IPS-NIHi11 (cell line): ENCODE measurements around the gene YIPF1.

Source experiments
- DNase-seq: peaks from one replicate; pipeline ENCODE4 v3.0.0; 2012; ENCODE audit warnings: mixed read lengths, low spot score

YIPF1 gene

DNA sequence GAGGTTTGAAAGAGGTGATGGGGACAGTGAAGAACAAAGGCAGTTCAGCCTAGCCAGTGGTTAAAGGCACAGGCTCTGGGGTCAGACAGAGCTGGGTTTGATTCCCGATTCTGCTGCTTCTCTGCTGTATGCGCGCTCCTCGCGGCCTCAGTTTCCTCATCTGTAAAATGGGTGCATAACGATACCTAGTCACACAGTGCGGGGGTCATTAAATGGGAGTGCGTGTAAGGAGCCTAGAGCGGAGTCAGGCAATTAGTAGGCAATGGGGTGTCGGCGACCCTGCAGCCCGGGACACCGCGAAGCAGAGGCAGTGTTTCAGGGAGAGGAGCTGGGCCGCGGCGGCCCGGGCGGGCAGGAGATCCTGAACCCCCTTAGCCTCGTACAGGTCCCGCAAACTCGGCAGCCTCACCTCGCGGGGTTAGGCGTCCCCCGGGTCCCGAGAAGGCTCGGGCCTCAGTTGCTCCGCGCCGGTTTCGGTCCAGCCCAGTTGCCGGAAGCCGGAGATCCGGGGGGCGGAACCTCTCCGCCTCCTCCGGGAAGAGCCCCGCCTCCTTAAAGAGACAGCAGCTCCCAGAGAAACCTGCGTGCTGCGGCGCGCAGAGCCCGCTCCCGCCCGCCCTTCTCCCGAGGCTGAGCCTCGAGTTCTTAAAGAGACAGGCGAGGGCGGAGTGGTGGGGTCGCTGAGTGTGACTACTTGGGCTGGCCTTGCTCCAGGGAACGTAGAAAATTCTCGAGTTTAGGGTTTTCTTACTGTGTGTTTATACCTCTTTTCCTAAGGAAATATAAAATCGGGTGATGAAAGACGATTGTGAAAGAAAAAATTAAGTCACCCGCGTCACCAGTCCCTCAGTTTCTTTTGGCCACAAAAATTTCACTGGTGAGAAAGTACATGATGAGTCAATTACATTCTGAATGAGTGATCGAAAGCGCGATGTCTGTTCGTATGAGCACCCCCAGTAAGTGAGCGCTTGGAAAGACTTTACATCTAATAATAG, at the start of gene YIPF1:
YIPF1 (minus strand) TSS at position 494 of the 995 bp plus-strand sequence. CDS start 860 bp downstream, outside the sequence.
- DNase-seq, result peak; percentile 96

GRCh38 chr1:53938136-53938830, 48.7 kb upstream of the YIPF1 start:
- no peak for DNase-seq

DNA sequence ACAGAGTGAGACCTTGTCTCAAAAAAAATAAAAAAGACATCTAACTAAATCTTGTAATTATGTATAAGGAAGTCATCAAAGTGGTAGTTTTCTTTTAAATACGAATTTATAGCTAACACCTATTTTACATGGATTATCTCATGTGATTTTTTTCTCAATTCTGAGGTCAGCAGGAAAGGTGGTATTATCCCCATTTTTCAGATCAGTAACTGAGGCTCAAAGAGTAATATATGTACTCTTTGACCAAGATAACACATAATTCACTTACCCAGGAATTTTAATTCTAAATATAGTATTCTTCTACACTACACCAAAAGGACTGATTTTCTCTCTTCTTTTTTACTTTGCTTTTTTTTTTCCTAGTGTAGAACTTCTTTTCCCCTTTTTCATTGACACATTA, 46.8 kb upstream of the YIPF1 start:
- DNase-seq, result no peak

GRCh38 chr1:53934170-53934765, 44.7 kb upstream of the YIPF1 start:
- DNase-seq, result no peak

GRCh38 chr1:53931523-53931922, 41.9 kb upstream of the YIPF1 start:
- DNase-seq, result no peak

- no peak for DNase-seq
These were observed 41.3 kb upstream of the YIPF1 start for GRCh38 chr1:53930932-53931331.

- DNase-seq, result no peak
These were observed 39.8 kb upstream of the YIPF1 start for GRCh38 chr1:53929246-53929960.

DNA sequence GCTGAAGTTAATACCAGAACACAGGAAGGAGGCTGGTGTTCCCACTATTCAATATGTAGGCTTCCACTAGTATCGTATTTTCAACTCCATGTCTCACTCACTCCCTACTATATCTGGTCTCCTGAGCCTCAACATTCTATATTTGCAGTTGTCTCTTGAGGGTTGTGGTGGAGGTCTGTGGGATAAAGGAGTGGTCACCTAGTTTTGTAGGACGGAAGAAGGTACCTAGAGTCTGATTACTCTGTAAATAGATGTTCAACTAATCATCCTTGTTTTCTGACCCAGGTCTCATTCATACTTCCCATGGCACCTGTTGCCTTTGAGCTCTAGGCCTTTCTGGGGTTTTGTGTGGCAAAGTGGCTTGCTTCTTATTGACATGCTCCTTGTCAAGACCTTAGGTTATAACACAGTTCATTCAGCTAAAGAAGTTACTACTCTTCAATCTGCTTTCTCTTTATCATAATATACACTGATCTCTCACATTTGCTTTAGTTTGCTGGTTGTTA, 37.8 kb upstream of the YIPF1 start:
- no peak for DNase-seq

- DNase-seq, result no peak
These were observed 30.1 kb upstream of the YIPF1 start for GRCh38 chr1:53919675-53920066.

GRCh38 chr1:53918343-53918742, 28.7 kb upstream of the YIPF1 start:
- no peak for DNase-seq

- no peak for DNase-seq
These were observed 23.9 kb upstream of the YIPF1 start for GRCh38 chr1:53913352-53914033.

- no peak for DNase-seq
These were observed 21.8 kb upstream of the YIPF1 start for GRCh38 chr1:53911442-53911841.

DNA sequence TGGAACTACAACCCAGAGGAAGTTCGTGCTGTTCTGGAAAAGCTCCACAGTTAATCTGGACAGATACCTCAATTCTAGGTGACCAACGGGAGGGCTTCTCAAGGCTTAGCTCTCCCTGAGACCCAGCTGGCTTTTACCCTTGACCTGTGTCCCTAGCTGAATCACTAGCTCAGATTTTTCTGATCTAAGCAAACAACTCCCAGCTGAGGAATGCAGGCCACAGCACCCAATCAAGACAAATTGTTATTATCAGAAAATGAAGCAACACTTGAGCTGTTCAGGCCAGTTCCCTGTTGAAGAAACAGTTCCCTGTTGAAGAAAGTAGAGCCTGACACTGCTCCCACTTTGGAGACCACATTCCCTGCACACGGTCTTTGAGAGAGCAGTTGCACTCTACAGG, 20.3 kb upstream of the YIPF1 start:
- no peak for DNase-seq

DNA sequence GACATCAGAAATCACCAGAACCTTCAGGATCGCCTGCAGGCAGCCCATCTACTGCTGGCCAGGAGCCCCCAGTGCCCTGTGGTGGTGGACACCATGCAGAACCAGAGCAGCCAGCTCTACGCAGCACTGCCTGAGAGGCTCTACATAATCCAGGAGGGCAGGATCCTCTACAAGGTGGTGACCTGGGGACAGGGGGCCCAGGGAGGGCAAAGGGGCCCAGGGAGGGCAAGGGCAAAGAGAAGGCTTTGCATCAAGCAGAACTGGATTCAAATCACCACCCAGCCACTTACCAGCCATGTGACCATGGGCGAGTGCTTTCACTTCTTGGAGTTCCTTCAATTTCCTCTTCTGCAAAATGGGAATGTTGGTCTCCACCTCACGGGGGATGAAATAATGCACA, 16.5 kb upstream of the YIPF1 start:
- no peak for DNase-seq

DNA sequence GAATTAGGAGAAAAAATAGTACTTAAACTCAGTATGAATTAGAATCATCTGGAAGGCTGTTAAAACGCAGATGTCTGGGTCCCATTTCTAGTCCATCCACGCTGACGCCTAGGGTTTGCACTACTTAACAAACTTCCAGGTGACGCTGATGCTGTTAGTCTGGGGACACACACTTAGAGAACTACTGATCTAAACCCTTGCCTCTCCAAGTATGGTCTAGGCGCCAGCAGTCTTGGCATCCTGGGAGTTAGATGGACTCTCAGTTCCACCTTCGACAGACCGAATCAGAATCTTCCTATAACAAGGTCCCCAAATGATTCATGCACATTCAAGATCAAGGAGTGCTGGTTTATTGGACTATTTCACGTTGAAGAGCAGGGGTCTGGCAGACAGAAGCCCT, 15.9 kb upstream of the YIPF1 start:
- DNase-seq, result no peak

DNA sequence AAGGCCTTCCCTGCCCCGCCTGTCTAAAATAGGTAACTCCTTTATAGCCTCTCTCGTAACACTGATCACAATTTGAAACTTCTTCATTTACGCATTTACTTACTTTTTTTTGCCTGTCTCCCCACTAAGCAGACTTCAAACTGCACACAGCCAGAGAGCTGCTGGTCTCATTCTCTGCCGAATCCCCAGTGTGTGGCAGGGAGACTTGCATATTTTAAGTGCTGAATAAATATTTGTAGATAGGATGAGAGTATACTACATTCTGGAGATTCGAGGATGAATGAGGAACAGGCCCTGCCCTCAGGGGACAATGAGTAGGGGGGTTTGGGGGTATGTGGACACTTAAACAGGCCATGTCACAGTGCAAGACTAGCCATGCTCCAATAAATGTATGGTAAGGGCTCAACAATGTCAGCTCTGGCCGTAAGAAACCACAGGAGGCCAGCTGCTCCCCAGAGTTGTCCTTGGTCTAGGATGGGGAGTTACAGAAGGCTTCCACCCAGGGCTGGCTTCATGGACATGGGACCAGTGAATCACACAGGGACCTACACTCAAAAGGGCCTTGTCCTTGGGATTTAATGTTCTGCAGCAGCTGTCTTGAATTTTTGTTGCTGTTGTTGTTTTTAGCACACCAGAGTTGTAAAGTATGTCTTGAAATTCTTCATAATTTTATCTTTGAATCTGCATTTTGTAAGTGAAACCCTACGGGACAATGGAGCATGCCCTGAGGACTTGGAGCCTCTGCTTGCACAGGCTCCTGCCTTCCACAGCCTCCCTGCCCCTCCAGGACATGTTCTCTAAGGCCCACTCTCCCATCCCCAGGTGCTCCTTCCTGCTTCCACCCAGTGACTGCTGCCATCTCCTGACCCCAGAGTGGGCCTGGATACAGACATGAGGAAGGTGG, 12.9 kb upstream of the YIPF1 start:
- DNase-seq, result no peak

- DNase-seq, result no peak
These were observed 10.1 kb upstream of the YIPF1 start for GRCh38 chr1:53899708-53900107.

DNA sequence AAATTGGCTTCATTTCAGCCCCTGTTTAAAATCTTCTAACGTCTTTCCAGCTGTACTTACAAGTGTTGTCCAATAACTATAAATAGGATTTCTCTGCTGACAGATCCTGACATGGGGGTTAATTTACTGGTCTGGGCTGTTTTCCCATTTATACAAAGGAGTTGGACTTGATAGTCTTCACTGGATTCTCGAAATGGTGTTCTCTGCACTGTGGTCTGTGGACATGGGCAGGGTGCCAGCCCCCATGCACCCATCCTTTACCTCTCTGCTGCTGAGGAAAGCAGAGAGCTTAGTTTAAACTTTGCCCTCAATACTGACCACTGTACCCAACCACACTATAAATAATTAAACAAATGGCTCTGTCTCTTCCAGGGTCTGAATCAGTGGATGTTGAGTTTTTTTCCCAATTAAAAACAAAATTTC, 9.6 kb upstream of the YIPF1 start:
- no peak for DNase-seq

DNA sequence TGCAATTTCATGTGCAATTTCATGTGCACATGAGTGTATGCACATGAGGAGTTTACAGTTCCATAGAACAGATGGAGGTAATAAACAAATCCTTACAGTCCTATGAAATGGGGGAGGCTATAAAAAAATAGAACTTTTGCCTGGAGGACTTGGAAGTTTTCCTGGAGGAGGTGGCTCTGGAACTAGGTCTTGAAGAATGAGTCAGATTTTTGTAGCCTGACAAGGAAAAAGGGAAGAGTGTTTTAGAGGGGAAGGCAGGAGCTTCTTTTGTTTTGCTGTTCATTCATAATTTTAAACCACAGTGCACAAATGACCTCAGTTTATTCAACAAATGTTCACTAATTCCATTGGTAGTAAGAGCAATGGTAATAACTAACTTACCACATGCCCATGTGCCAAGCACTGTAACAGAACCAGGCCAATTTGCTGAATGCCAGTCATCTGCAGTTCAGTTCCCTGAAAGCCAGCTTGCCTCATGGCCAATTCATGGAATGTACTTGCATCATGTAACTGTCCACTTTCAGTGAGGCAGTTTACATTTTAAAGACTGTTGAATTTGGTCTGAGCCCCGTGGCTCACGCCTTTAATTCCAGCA, 7.1 kb upstream of the YIPF1 start:
- DNase-seq, result no peak

- no peak for DNase-seq
These were observed 5.8 kb upstream of the YIPF1 start for GRCh38 chr1:53895421-53895820.
